Measurements from ENCODE around the gene NIPBL.
"Not testable (repeated sequence)": the region's sequence is repeated elsewhere in the genome, so short reads cannot be mapped to it uniquely, and the experiment has no call there.

The NIPBL gene

GRCh38 chr5:36908544-36909260 lies 32.1 kb downstream of the NIPBL start:
- no peak for DNase-seq

- DNase-seq = no peak
Observed at GRCh38 chr5:36915653-36916052, 39.1 kb downstream of the NIPBL start.

DNA sequence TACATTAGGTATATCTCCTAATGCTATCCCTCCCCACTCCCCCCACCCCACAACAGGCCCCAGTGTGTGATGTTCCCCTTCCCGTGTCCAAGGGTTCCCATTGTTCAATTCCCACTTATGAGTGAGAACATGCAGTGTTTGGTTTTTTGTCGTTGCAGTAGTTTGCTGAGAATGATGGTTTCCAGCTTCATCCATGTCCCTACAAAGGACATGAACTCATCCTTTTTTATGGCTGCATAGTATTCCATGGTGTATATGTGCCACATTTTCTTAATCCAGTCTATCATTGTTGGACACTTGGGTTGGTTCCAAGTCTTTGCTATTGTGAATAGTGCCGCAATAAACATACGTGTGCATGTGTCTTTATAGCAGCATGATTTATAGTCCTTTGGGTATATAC lies 40.0 kb downstream of the NIPBL start:
- DNase-seq = not testable (repeated sequence)

GRCh38 chr5:36917358-36917757 lies 40.8 kb downstream of the NIPBL start:
- not testable (repeated sequence) for DNase-seq

DNA sequence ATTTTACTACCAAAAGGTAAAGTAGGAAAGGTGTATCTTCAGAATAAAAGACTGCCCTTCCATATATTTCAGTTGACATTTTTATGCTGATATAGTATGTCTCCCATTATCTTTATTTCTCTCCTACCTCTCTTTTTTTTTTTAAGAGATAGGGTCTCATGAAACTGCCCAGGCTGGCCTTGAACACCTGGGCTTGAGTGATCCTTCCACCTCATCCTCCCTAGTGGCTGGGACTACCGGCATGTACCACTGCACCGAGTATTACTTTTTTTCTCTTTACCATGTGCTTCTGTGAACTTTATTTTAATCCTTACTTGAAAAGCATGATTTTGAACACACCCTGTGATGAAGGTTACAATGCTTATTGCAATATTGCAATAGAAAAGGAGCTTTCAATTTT lies 42.7 kb downstream of the NIPBL start:
- DNase-seq = no peak

DNA sequence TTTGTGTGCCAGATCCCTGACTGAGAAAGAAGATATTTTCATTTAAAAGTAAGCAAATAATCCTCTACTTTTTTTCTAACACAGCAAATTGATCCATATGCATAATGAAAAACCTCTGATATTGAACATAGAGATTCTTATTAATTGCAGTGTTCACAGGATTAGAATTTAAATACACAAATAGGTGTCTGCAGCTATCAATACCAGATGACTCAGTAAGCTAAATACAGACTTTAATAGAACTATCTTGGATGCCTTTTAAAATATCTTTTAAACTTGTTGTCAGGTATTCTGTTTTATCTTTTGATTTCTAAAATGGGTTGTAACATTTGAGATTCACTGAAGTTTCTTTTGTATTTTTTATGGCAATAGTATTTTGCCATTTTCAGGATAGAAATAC lies 43.1 kb downstream of the NIPBL start:
- DNase-seq = no peak

GRCh38 chr5:36928947-36929346 lies 52.4 kb downstream of the NIPBL start:
- DNase-seq = no peak

- no peak for DNase-seq
Observed at GRCh38 chr5:36929438-36929837, 52.9 kb downstream of the NIPBL start.

DNA sequence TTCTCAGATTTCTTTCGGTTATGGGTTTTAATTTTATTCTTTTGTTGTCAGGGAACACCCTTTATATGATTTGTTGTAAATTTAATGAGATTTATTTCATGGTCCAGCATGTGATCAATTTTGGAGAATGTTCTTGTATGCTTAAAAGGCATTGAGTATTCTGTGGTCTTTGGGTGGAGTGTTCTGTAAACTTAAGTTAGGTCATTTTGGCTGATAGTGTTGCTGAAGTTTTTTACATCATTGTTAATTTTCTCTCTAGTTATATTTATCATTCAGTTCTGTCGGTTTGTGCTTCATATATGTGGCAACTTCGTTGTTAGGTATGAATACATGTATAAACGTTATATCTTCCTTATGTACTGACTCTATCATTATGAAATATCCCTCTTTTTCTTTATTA lies 55.5 kb downstream of the NIPBL start:
- no peak for DNase-seq

DNA sequence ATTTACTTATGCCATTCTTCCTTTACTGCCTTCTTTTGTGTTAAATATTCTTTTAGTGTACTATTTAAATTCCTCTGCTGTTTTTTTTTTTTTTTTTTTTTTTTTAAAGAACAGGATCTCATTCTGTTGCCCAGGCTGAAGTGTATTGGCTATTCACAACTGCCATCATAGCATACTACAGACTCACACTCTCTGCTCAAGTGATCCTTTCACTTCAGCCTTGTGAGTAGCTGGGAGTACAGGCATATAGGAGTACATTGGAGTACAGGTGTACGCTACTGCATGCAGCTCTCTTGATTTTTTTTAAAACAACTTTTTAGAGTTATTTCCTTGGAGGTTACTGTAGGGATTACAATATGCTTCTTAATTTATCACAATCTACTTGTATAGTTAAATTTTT lies 56.1 kb downstream of the NIPBL start:
- no peak for DNase-seq

- no peak for DNase-seq
Observed at GRCh38 chr5:36934740-36935356, 58.3 kb downstream of the NIPBL start.

DNA sequence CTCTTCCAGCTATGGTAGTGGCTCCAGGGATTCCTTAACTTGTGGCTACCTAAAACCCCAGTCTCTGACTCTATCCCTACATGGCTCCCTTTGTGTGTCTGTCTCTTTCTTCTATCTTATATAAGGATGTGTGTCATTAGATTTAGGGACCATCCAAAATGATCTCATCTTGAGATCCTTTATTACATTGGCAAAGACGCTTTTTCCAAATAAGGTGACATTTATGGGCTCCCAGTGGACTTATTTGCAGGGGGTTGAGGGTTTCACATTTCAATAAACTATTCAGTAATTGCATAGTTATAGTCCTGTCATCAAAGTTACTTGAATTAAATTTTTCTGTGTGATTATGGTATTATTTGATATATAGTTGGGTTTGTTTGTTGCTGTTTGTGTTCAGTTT lies 59.2 kb downstream of the NIPBL start:
- DNase-seq = no peak

- no peak for DNase-seq
Observed at GRCh38 chr5:36936309-36936708, 59.7 kb downstream of the NIPBL start.

- no peak for DNase-seq
Observed at GRCh38 chr5:36938129-36938528, 61.6 kb downstream of the NIPBL start.

DNA sequence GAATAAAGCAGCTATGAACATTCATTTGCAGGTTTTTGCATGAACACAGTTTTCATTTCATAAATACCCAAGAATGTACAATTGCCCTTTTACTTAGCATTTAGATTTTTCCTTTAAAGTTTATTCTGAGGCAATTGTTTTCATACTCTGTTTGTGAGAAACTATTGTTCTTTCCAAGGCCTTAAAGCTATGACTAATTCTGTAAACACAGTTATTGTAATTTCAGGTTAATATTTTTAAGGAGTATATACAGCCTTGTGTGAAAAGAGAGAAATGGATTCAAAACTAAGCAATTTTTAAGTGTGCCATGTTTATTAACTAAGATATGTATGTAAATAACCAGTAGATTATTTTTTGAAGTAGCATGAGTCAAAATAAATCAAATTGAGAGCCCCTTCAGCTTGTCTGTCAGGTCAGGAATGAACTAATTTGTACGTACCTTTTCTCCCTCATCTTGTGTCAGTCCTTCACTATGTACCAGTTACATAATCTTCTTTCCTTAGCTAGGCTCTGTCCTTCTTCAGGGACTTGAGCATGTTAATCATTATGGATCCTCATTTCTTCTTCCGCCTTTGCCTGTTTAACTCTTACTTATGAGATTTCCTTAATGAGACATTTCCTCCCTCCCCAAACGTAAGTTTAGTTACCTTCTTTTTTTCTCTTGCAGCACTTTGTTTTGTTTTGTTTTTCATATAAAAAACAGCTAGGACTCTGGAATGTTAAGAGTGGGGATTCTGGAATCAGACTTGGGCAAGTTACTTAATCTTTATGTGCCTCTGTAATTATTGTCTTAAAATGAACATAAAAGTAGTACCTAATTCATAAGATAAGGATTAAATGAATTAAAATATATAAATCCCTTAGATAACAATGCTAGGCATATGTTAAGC lies 63.6 kb downstream of the NIPBL start:
- DNase-seq = no peak

DNA sequence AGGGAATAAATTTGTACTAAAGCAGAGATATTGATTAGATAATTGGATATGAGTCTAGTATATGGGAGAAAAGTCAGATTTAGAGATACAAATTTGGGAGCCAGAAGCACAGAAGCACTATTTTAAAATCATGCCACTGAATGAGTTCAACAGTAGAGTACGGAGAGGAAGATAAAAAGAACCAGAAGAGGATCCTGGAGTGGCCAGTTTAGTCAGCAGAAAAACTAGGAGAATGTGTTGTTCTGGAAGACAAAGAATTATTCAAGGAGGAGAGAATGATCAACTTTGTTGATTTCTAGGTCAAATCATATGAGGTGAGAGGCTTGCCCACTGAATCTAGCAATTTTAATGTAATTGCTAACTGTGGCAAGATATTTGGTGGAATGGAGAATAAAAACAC lies 67.0 kb downstream of the NIPBL start:
- no peak for DNase-seq

GRCh38 chr5:36944024-36944423 lies 67.5 kb downstream of the NIPBL start:
- no peak for DNase-seq

GRCh38 chr5:36944607-36945225 lies 68.1 kb downstream of the NIPBL start:
- DNase-seq = no peak

DNA sequence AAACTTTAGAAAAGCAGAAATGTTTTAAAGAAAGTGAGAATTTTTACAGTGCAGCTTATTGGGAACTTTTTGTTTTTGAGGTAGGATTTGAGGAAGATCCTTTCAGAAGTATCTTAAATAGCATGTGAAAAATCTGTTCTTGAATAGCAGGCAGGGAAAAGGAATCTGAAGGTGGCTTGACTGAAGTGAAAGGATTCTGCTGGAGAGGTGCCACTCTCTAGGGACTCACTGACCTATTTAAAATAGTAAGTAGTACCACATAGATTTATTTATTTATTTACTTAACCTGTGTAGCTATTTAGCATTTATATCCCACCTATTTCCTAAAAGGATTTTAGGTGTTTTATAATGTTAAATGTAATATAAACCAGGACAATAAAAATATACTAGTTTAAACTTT lies 69.1 kb downstream of the NIPBL start:
- DNase-seq = no peak

- no peak for DNase-seq
Observed at GRCh38 chr5:36946101-36946500, 69.5 kb downstream of the NIPBL start.

DNA sequence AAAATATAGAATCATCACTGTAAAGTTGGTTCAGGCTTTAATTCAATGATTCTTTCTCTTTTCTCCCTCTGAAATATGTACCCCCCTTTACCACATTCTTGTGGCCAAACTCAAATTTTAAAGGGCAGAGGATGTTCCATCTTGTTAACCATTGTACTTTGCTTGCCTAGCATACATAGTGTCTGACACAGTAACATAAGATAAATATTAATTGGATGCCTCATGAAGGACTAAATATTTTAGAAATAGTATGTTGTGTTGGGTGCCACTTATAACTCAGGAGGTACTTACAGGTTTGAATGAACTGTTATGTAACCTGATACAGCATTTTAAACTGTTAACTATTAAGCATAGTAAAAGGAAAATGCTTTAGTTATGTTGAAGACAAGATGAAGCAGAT lies 71.5 kb downstream of the NIPBL start:
- DNase-seq = no peak

- DNase-seq = no peak
Observed at GRCh38 chr5:36948650-36949049, 72.1 kb downstream of the NIPBL start.

DNA sequence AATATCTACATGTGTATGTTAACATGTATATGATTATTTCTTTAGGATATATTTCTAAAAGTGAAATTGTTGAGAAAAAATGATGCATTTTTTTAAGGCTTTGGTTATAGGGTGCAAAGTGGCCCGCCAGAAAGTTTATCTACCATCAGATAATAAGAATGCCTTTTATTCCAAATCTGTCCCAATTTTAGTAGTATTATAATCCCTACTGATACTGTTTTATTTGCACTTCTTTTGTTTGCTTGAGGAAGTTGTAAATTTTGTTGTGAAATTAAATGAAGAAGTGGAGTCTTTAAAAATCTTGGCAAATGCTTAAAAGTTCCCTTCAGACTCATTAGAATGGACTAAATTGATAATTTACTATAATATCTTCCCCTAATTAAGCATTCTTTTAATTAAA lies 73.0 kb downstream of the NIPBL start:
- DNase-seq = no peak

Measured in left hindlimb (tissue), 1 donor.